A673 (cell line): Measurements from ENCODE around the gene CTSW. TPM values are rescaled to one million over a fixed set of nuclear protein-coding genes. Genes with fewer than 3 reads are reported as not detected.

Experiments used
- BruUV-seq: library from RNA; stranded (reverse); fragments of 400-500 nt; replicated peaks from 2 replicates; lab custom pipeline; 2021; lab: Mats Ljungman, UMichigan
- CTCF ChIA-PET: fragments of 300-600 bp; sonication (Branson Sonifier 250); formaldehyde crosslinking; loops from one replicate; lab custom pipeline; 2022; ENCODE audit warnings: antibody characterized with exemption; lab: Charles Lee
- POLR2A ChIA-PET: fragments of 300-600 bp; sonication (Branson Sonifier 250); formaldehyde crosslinking; loops from one replicate; lab custom pipeline; 2022; ENCODE audit warnings: antibody characterized with exemption; ENCODE audit not compliant: low non-redundant PET; lab: Charles Lee
- DNase-seq: peaks from one replicate; pipeline ENCODE4 v3.0.0-alpha.2; 2015; ENCODE audit warnings: low spot score
- H3K27ac ChIP-seq: fragments of 200-600 bp; sonication (generic); 2 replicates; pipeline ENCODE4 v1.5.1; 2016; ENCODE audit warnings: mixed run types, low read depth, mild to moderate bottlenecking, mixed read lengths, antibody characterized with exemption, low read length; ENCODE audit not compliant: poor library complexity, severe bottlenecking
- H3K27me3 ChIP-seq: fragments of 200-600 bp; sonication (generic); replicated peaks from 2 replicates; pipeline ENCODE4 v1.6.1; 2017; ENCODE audit warnings: mixed run types, low read depth, mild to moderate bottlenecking, mixed read lengths, antibody characterized with exemption, low read length; ENCODE audit not compliant: insufficient read depth, poor library complexity
- H3K36me3 ChIP-seq: fragments of 200-600 bp; sonication (generic); 2 replicates; pipeline ENCODE4 v1.6.1; 2016; ENCODE audit warnings: mixed run types, mild to moderate bottlenecking, mixed read lengths, antibody characterized with exemption, low read length; ENCODE audit not compliant: insufficient read depth, poor library complexity, severe bottlenecking
- H3K4me1 ChIP-seq: fragments of 200-600 bp; sonication (generic); 2 replicates; pipeline ENCODE4 v1.6.1; 2017; ENCODE audit warnings: mixed run types, mild to moderate bottlenecking, mixed read lengths, antibody characterized with exemption, low read length; ENCODE audit not compliant: insufficient read depth, poor library complexity, severe bottlenecking
- H3K4me3 ChIP-seq: fragments of 200-600 bp; sonication (generic); 2 replicates; pipeline ENCODE4 v1.5.1; 2016; ENCODE audit warnings: low read depth, mixed run types, mild to moderate bottlenecking, mixed read lengths, low read length; ENCODE audit not compliant: poor library complexity, severe bottlenecking
- H3K9me3 ChIP-seq: fragments of 200-600 bp; sonication (generic); 2 replicates; pipeline ENCODE4 v1.6.1; 2016; ENCODE audit warnings: mixed run types, low read depth, mild to moderate bottlenecking, mixed read lengths, antibody characterized with exemption, low read length; ENCODE audit not compliant: poor library complexity, severe bottlenecking
- CTCF ChIP-seq: fragments of 300-800, 200-600 bp; sonication (generic); conservative IDR thresholded peaks from 2 replicates; pipeline ENCODE4 v1.5.1; 2017; ENCODE audit warnings: low read depth, mild to moderate bottlenecking, antibody characterized with exemption, low read length, moderate library complexity, mixed read lengths
- EZH2 ChIP-seq: fragments of 200-600 bp; sonication (generic); IDR thresholded peaks from 2 replicates; pipeline ENCODE4 v1.6.1; 2017; ENCODE audit warnings: borderline replicate concordance, low read depth, mild to moderate bottlenecking, mixed read lengths, antibody characterized with exemption, low read length; ENCODE audit not compliant: poor library complexity, severe bottlenecking
- intact Hi-C: fragments of 100-400 bp; cut with micrococcal nuclease; formaldehyde crosslinking; loops from one replicate; pipeline ENCODE4 v1.10.0; 2022; ENCODE audit not compliant: unreplicated experiment
- total RNA-seq: library from RNA; stranded (reverse); gene quantifications from 2 replicates; pipeline ENCODE4 v1.2.3, GENCODE V29; 2021

The CTSW gene
- total RNA-seq, 1 experiment from 2014 or later: not detected

DNA sequence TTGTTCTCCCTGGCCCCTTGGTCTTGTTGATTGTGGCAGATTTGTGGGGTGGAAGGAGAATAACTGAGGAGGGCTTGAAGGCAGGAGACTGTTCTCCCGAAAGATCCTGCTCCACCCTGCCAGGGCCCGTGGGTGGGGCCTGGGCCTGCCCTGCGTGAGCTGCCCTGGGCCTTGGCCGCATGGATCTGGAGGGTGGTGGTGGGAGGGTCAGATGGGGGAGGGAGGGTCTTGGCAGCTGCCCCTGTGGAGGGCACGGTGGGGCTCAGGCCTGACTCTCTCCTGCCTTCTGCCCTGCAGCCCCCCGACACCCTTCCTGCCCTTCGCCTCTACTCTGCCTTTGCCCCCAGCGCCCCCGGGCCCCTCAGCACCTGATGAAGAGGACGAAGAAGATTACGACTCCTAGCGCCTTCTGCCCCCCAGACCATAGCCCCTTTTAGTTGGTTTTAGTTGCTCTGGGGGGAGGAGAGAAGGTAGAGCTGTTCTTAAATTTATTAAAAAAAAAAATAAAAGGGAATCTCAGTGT lies 41.5 kb downstream of the CTSW start:
- H3K27me3 ChIP-seq: no peaks in the 10 kb centered on the region
- no peak for DNase-seq
- peak overlapping the region; percentile 83 for H3K4me3 ChIP-seq

GRCh38 chr11:65921876-65922275 lies 42.2 kb downstream of the CTSW start:
- Histone ChIP-seq H3K4me3 (no peak overlapping the region), H3K27ac (no peak overlapping the region), H3K36me3 (peaks cover 12% of the 10 kb centered on the region), H3K9me3 (no peaks in the 10 kb centered on the region), H3K27me3 (no peaks in the 10 kb centered on the region), H3K4me1 (peaks cover 11% of the 10 kb centered on the region)
- ChIA-PET CTCF (no interaction called here), POLR2A (no interaction called here)
- TF ChIP-seq CTCF (no peak), EZH2 (no peak)
- no TSS peak for BruUV-seq
- DNase-seq: no peak
- intact Hi-C loops: no loop called here

More for the DNA sequence above, 41.5 kb downstream of the CTSW start:
- Histone ChIP-seq H3K4me1 (peaks cover 16% of the 10 kb centered on the region), H3K9me3 (no peaks in the 10 kb centered on the region), H3K27ac (no peak overlapping the region), H3K36me3 (peaks cover 12% of the 10 kb centered on the region)
- intact Hi-C loops: no loop called here
- BruUV-seq: no TSS peak
- CTCF ChIA-PET: no interaction called here
- POLR2A ChIA-PET: no interaction called here
- TF ChIP-seq EZH2 (no peak), CTCF (no peak)

DNA sequence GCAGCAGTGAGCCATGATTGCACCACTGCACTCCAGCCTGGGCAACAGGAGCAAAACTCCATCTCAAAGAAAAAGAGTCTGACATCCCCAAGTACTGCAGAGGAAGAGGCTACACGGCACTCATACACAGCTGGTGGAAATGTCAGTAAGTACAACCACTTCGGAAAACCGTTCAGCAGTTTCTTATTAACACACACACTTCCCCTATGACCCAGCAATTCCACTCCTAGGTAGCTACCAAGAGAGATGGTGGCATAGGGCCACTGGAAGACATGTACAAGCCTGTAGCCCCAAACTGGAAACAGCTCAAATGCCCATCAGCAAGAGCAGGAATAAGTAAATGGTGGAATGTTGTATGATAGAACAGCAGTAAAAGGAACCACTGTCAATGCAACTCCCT lies 42.9 kb downstream of the CTSW start:
- Histone ChIP-seq H3K27ac (no peak overlapping the region), H3K27me3 (no peaks in the 10 kb centered on the region), H3K36me3 (peaks cover 12% of the 10 kb centered on the region), H3K9me3 (no peaks in the 10 kb centered on the region), H3K4me1 (peaks cover 5% of the 10 kb centered on the region), H3K4me3 (no peak overlapping the region)
- BruUV-seq: no TSS peak
- POLR2A ChIA-PET: no interaction called here
- CTCF ChIA-PET: no interaction called here
- DNase-seq: no peak
- intact Hi-C loops: no loop called here
- no peak for TF ChIP-seq CTCF
- TF ChIP-seq EZH2: no peak
